Bladder microvascular endothelial cell (primary cell): ENCODE results near the gene RELB. TPM values are rescaled to one million over a fixed set of nuclear protein-coding genes. Genes with fewer than 3 reads are reported as not detected.

Experiments used
- total RNA-seq: library from RNA; depleted of rRNA; stranded (reverse); fragments of >200 nt; gene quantifications from 2 replicates; pipeline ENCODE4 v1.2.3, GENCODE V29; 2014

RELB gene, protein sequence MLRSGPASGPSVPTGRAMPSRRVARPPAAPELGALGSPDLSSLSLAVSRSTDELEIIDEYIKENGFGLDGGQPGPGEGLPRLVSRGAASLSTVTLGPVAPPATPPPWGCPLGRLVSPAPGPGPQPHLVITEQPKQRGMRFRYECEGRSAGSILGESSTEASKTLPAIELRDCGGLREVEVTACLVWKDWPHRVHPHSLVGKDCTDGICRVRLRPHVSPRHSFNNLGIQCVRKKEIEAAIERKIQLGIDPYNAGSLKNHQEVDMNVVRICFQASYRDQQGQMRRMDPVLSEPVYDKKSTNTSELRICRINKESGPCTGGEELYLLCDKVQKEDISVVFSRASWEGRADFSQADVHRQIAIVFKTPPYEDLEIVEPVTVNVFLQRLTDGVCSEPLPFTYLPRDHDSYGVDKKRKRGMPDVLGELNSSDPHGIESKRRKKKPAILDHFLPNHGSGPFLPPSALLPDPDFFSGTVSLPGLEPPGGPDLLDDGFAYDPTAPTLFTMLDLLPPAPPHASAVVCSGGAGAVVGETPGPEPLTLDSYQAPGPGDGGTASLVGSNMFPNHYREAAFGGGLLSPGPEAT
- total RNA-seq: 7.9 and 21.5 TPM in 2 replicates

DNA sequence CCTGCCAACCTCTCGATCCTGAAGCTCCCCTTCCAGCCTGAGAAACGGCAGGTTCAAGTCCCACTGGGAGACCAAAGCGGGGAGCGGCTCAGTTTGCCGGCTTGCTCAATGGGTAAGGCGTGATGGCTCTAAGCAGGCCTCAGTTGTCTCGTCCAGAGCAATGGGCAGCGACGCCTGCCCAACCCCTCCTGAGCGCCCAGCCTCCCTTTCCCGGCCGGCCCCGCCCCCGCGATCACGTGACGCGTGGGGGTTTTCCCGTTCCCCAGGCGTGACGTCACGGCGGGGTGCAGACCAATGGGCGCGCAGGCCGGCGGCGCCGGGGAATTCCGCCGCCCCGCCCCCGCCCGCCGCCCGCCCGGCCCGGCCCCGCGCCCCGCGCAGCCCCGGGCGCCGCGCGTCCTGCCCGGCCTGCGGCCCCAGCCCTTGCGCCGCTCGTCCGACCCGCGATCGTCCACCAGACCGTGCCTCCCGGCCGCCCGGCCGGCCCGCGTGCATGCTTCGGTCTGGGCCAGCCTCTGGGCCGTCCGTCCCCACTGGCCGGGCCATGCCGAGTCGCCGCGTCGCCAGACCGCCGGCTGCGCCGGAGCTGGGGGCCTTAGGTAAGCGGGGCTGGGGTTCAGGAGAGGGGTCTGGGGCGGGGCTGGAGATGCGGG is at the start of gene RELB:
RELB (plus strand) TSS at position 378 of the 653 bp plus-strand sequence; CDS start at position 494, 116 bp downstream.

DNA sequence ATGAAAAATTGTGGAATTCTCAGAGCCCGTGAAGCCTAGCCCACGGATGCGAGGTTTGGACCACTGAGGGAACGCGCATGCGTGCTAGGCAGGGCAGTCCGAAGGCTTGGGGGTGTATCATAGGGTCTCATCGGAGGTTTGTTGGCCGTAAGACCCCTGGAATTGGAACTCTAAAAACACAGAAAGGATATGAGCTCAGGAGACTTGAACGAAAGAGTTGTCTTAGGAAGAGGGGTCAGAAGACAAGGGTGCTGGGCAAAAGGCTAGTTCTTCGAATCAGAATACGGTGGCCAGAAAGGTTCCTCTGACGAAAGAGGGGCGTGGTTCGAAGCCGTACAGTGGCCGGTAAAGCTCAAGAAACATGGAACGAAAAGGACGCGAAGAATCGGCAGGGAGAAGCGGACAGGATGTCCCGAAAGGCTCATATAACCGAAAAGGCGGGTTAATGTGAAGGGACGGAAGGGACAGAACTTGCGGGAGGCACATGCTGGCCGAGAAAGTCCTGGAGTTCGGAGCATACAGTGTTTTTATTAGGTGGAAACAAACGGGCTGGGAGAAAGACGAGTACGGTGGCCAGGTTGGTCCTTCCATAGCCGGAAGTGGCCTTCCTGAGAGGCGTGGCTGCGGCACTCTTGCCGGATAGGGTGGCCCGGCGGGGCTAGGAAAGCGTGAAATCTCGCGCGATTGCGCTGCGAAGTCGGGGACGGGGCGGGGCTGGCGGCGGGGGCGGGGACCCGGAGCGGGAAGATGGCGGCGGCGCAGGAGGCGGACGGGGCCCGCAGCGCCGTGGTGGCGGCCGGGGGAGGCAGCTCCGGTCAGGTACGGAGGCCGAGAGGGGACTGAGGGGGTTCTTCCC is 46.4 kb upstream of the RELB start, which contains the start of gene CLPTM1:
CLPTM1 (plus strand) TSS at position 732 of the 856 bp plus-strand sequence; CDS start at position 748, 16 bp downstream.

DNA sequence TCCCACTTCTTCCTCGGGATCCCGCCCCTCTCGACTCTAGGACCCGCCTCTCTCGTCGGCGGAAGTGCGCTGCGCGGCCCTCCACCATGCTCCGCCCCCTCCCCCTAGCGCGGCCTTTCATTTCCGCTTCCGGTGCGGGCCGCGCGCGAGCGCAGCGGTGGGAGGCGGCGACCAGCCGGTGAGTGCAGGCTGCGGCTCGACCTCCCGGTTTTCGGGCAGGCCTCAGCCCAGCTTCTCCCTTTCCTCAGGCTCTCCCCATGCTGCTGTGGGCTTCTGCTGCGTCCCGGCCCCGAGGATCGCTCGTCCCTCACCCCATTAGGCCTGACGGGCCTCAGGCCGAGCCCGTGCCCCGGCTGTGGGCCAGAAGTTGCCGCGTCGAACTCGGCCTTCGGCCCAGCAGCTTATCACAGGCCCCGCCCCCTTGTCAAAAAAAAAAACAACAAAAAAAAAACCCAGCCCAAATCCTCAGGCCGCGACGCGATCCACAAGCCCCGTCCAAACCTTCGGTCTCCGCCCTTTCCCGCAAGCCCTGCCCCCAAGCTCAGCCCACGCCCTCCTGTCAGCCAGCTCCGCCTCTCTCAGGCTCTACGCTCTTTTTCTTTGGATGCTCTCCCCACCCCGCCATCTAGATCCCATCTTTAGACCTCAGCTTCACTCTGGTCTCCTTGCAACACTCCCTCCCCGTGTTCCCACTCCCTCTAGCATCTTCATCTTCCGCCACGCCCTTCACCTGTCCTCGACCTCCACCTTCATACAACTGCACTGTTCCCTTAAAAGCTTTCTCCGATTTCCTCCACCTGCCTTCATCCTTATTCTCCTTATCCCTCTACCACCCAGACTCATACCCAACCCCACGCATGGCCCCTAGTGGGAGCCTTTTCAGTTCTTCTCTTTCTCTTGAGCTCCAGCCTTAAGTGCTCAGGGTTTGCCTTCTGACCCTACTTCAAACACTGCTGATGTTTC is 37.9 kb downstream of the RELB start, which contains the start of gene CLASRP:
CLASRP (plus strand) TSS at position 115 of the 963 bp plus-strand sequence. CDS start 1,168 bp downstream, outside the sequence.

DNA sequence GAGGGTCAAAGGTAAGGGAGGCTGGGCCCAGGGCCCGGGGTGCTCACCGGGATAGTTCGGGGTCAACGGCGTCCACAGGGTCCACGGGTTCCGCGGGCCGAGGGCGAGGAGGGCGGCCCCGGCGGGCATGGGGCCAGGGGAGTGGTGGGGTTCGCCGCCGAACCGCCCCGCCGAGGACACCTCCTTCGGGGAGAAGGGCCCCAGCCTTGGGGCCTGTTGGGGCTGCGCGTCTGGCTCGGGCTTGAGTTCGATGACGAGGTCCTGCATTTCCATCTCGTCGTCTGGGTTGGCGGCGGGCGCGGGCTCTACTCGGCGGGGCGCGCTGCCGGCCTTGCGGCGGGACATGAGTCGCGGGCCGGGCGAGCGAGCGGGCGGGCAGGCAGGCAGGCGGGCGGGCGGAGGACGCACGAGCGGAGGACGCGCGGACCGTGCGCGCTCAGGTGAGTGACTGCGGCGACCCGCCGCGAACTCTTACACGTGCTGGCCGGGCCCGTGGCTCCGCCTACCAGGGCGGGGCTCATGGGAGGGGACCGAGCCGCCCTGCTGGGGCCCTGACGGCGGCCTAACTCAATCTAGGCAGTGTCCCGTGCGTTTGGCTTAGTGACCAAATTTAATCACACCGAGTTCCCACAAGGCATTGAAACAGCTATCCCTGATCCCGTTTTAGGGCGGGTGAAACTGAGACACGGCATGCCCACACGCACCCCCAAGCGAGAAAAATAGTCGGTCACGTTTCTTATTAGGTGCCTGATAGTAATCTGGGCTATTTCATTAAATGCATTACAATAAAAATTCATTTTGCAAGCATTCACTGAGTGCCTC is 75.0 kb downstream of the RELB start, which contains the start of gene ZNF296:
ZNF296 (minus strand) TSS at position 450 of the 822 bp plus-strand sequence; CDS start at position 345, 105 bp downstream.

DNA sequence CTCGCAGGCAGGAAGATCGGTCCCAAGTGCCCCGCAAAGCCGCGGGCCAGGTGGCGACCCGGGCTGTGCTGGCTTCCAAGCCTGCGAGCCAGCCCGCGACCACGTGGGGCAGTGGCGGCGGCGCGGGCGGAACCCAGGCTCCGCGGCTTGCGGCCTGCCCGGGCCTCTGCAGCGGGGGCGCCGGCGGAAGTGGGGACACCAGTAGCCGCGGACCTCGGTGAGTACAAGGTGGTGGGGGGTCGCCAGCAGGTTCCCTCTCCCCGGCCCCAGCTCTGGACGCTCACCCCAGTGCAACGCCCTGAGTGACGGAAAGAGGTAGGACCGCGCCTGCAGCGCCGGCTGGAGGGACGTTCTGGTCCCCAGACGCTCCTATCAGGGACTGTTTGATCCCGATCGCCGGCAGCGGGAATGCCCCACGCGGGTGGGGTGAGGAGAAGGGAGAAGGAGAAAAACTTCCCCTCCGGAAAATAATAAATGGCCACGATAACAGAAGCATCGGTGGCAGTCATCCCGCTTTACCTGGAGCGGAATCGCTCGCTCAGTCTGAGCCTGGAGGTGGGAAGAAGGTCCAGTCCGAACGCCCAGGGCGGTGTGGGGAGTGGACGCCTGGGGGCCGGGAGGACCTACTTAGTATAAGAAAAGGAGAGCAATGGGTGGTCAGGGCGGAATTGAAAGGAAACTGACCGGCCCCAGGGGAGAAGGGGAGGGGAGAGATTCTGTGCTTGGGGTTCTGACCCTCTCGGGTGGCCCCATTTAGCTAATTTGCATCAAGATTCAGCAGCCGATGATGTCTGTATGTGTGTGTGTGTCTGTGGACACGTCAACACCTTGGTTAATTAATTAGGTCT is 78.0 kb downstream of the RELB start, which contains the start of gene GEMIN7:
GEMIN7 (plus strand) TSS at position 198 of the 848 bp plus-strand sequence. CDS start 10,855 bp downstream, outside the sequence.

Other genes starting within 250 kb of the RELB start
- gene CBLC, start 223.6 kb upstream of the RELB start, total RNA-seq: 0.06 TPM in 1 of 2 replicates, not detected in the other
- 24.4 and 65.4 TPM in 2 replicates for gene BCAM, start 192.4 kb upstream of the RELB start, total RNA-seq
- 115 and 167 TPM in 2 replicates for gene NECTIN2, start 155.2 kb upstream of the RELB start, total RNA-seq
- 40.5 and 54.6 TPM in 2 replicates for gene TOMM40, start 110.2 kb upstream of the RELB start, total RNA-seq
- gene APOE, start 95.7 kb upstream of the RELB start, total RNA-seq: 2.4 and 3.8 TPM in 2 replicates
- gene APOC1, start 86.9 kb upstream of the RELB start, total RNA-seq: 0.31 and 1.5 TPM in 2 replicates
- gene APOC4, start 59.2 kb upstream of the RELB start, total RNA-seq: not detected in 2 replicates
- not detected in 2 replicates for gene APOC2, start 55.4 kb upstream of the RELB start, total RNA-seq
- gene CLPTM1, start 46.1 kb upstream of the RELB start, total RNA-seq: 30.1 and 60.6 TPM in 2 replicates
- gene CLASRP, start 37.6 kb downstream of the RELB start, total RNA-seq: 5.8 and 20.6 TPM in 2 replicates
- gene ZNF296, start 75.0 kb downstream of the RELB start, total RNA-seq: 0.13 and 0.16 TPM in 2 replicates
- 14.2 and 22.5 TPM in 2 replicates for gene GEMIN7, start 77.8 kb downstream of the RELB start, total RNA-seq
- gene PPP1R37, start 91.7 kb downstream of the RELB start, total RNA-seq: 18.1 and 24.4 TPM in 2 replicates
- gene NKPD1, start 159.5 kb downstream of the RELB start, total RNA-seq: under 0.01 and 0.13 TPM in 2 replicates
- 14.4 and 16.2 TPM in 2 replicates for gene TRAPPC6A, start 176.8 kb downstream of the RELB start, total RNA-seq
- 2.6 and 3.6 TPM in 2 replicates for gene BLOC1S3, start 177.3 kb downstream of the RELB start, total RNA-seq
- 0.69 and 3.4 TPM in 2 replicates for gene EXOC3L2, start 243.9 kb downstream of the RELB start, total RNA-seq
- gene MARK4, start 249.8 kb downstream of the RELB start, total RNA-seq: 8.1 and 43.0 TPM in 2 replicates